ENCODE data around the gene ROBO1.

ROBO1 gene

GRCh38 chr3:79467721-79468120 is 300.1 kb downstream of the ROBO1 start:
- DNase-seq (ENCODE audit: low spot score), result no peak

DNA sequence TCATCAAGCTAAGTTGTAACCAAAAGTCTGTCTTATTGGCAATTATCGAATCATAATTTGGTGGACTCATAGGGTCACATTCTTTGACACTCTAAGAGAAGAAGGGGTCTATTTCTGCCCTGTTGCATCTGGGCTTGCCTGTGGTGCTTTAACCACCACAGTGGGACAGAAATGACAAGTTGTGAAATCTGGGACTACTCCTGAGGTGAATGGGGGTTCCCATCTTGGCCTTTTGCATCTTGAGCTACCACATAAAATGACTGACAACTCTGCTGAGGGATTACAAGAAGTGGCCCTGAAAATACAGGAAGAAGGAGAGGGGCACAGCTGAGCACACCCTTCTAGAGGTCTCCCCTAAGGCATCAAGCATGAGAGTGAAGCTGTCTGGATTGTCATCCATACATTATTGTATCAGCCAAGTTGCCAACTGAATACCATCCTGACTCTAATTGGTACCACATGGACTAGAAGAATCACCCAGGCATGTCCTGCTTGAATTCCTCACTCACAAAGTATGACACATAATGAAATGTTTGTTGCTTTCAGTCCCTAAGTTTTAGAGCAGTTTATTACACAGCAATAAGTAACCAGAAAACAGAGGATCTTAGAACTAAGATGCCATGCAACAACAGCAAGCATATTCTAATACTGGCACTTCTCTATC is 306.5 kb downstream of the ROBO1 start:
- DNase-seq (ENCODE audit: low spot score), result no peak

- no peak for DNase-seq (ENCODE audit: low spot score)
Measured at GRCh38 chr3:79453600-79453999, 314.2 kb downstream of the ROBO1 start.

- no peak for DNase-seq (ENCODE audit: low spot score)
Measured at GRCh38 chr3:79436387-79436786, 331.4 kb downstream of the ROBO1 start.

GRCh38 chr3:79427081-79427480 is 340.7 kb downstream of the ROBO1 start:
- DNase-seq (ENCODE audit: low spot score), result no peak

DNA sequence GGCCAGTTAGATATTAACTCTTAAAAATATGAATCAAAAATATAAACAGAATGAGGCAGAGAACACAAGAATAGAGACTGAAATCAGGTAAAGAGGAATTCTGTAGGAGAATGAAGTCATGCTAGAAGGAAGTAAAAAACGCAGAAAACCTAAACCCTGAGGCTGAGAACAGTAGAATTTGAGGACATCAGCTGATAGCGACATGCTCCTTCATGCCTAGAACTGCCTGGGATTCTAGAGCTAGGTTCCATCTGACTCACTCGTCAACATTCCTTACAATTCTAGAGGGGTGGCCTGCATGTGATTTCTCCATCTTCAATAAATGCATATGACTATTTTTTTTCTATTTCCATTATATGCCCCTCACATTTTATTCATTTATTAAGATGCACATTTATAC is 343.0 kb downstream of the ROBO1 start:
- DNase-seq (ENCODE audit: low spot score), result no peak

DNA sequence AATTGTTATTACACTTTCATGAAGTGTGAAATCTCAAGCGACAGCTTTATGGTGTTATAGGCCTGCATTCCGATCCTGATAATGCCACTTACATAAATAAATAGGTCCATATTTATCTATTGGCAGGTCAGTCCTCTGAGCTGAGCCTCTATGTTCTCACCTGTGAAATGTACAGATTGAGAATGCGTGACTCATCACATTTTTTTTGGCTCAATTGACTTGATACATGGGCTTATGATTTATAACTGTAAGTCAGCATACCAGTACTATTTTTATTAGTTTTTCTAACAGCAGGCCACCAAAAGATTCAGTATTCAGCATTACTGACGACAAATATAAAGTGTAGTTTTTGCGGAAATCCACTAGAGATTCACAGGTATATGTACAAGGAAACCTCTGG is 344.4 kb downstream of the ROBO1 start:
- DNase-seq (ENCODE audit: low spot score), result no peak

DNA sequence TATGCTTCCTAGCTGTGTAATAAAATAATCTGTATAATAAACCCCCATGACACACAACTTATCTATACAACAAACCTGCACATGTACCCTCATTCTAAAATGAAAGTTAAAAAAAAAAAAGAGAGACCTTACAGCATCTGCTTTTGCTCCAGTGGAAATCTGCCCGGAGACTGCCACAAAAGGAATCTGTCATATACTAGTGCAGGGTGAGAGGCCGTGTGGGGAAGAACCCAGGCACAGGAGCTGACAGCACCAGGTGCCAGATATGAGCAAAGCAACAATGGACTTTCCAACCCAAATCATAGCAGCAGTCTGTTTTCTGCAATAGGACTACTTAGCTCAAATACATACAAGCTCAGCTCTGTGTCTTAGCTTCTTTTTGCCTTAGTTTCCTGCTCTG is 346.5 kb downstream of the ROBO1 start:
- no peak for DNase-seq (ENCODE audit: low spot score)

DNA sequence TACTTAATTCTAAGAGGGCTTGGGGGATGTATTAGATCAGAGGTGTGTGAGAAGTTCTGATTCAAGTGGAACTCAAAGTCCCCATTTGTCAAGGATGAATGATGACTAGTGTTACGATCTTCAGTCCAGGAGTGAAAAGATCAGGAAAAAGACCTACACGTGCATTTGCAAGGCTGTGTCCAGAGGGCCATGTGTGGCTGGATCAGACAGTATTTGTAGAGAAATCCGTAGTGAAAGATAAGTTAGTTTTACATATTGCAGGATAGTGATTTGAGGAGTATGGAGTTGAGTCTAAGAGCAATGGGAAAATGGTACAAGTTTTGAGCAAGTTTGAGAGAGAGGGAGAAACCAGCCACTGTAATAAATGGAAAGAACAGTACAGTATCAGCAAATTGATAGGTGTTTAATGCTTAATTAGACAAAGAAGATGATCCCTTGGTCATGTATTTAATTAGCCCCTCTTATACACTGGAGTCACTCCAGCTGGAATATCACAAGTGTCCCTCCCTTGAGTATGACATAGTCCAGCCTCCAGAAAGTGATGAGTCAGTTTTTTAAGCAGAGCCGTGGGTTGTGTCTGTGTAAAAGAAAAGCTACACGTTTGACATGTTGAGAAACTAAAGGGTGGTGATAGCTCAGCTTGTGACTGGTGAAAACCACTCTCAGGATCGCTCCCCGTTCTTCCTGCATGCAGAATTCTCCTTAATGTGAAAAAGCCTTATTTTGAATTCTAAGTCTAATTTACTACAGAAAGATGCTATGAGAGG is 348.8 kb downstream of the ROBO1 start:
- no peak for DNase-seq (ENCODE audit: low spot score)

DNA sequence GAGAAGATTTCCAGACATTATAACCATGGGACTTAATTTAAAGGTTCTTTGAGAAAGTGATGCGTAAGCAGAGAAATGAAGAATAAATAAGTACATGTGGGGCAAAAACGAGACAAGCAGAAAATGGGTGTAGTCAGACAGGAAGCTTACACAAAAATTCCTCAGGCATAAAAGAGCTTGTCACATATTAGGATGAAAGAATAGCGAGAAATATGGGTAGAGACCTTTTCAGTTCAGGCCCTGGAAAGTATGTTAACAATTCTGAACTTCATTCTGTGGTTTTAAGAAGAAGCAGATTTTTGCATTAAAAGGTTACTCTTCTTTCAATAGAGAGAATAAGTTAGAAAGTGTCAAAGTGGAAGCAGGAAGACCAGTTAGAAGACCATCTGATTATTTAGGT is 352.4 kb downstream of the ROBO1 start:
- DNase-seq (ENCODE audit: low spot score), result no peak

DNA sequence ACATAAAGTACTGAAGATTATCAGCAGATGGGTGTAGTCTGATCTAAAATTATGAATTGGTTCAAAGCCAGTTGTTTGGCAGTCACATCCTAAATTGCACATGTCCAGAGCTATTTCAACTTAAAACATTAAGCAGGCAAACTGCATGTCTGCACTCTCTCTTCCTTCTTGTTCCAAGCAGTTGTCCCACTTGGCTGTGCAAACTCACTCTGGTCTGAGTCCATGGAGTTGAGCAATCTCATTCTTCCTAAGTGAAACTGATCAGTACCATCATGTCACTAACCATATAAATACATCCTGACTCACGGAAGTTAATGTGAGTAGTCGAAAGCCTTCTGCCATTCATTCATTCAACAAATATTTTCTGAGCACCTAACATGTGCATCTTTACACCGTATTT is 353.0 kb downstream of the ROBO1 start:
- DNase-seq (ENCODE audit: low spot score), result no peak

- DNase-seq (ENCODE audit: low spot score), result no peak
Measured at GRCh38 chr3:79414035-79414434, 353.8 kb downstream of the ROBO1 start.

GRCh38 chr3:79412537-79412936 is 355.3 kb downstream of the ROBO1 start:
- no peak for DNase-seq (ENCODE audit: low spot score)

GRCh38 chr3:79410617-79411016 is 357.2 kb downstream of the ROBO1 start:
- DNase-seq (ENCODE audit: low spot score), result no peak

- DNase-seq (ENCODE audit: low spot score), result no peak
Measured at GRCh38 chr3:79410136-79410535, 357.7 kb downstream of the ROBO1 start.

GRCh38 chr3:79406175-79406574 is 361.6 kb downstream of the ROBO1 start:
- no peak for DNase-seq (ENCODE audit: low spot score)

DNA sequence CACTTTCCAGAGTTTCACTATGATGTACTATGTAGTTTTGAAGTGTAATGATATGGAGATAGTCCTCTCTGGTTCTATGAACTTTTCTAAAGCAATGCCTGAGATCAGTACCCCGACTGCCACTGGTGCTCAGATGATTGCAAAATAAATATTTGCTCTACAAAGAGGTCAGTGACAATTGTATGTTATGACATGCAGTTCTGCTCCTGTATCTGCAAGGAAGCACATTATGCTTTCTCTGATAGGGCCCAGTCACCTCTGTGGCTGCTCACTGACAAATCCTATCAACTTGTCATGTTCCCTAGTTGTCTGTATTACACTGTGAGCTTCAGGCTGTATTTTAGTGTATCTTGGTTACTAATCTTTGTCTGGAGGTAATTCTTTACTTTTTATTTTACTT is 362.6 kb downstream of the ROBO1 start:
- no peak for DNase-seq (ENCODE audit: low spot score)

- DNase-seq (ENCODE audit: low spot score), result no peak
Measured at GRCh38 chr3:79396595-79396994, 371.2 kb downstream of the ROBO1 start.

DNA sequence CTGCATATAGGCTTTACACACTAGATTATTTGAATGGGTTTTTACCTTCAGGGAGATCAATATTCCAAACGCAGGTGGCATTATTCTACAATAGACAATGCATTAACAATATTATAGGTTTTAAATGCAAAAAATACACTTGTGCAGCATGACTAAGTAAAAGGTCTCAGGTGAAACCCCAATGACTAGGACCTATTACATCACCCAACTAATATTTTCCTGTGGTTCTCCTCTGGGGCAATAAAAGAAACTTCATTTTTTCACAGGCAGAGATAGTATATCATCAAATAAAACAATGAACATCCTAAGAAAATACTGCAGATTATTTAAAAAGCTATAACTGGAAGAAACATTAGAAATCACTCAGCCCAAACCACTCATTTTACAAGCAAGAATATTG is 375.3 kb downstream of the ROBO1 start:
- DNase-seq (ENCODE audit: low spot score), result no peak

DNA sequence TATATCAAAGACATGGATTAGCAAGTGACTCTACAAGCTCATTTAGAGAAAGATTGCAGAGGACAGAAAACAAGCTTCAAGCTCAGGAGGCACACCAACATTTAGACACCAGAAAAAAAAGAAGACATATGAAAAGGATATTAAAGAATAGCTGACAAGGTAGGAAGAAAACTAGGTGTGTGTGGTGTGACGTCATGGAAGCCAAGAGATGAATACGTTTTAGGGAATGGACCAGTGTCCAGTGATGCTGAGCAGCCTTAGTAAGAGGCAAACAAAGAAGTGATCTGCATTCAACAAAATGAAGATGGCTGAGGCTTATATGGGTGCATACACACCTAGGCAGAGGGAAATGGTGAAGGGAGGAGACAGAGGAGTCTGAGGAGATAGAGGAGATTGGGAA is 377.4 kb downstream of the ROBO1 start:
- no peak for DNase-seq (ENCODE audit: low spot score)

DNA sequence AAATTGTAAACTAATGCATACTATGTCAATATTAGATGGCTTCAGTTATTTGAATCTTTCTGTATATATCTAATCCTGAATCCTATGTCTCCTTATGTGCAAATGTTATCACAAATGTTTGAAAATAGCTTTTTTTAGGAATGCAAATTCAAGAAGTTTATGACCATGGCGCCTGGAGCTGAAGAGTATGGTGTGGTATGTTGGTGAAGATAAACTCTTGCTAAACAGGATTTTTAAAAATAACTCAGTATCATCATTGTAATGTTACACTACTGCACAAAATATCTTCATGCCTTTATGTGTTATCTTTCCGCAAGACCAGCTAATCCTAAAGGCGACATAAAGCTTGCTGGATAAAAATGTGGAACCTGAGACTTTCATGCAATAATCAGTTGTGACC is 382.6 kb downstream of the ROBO1 start:
- no peak for DNase-seq (ENCODE audit: low spot score)

GRCh38 chr3:79383402-79384012 is 384.3 kb downstream of the ROBO1 start:
- peak; percentile 19 for DNase-seq (ENCODE audit: low spot score)

DNA sequence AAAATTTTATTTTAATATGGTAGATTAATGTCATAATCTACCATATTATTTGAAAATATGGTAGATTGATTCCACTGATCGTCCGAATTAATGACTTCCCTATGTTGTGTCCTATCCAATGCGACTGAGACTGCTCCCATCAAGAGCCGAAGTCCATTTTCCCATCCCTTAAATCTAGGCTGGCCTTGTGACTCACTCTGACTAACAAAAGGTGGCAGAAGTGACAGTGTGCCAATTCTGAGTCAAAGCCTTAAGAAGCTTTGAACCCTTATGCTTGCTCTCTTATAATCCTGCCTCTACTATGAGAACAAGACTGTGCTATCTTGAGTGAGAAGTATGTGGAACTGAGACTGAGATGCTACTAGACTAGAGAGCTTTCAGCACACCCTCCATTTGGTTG is 387.2 kb downstream of the ROBO1 start:
- DNase-seq (ENCODE audit: low spot score), result no peak

DNA sequence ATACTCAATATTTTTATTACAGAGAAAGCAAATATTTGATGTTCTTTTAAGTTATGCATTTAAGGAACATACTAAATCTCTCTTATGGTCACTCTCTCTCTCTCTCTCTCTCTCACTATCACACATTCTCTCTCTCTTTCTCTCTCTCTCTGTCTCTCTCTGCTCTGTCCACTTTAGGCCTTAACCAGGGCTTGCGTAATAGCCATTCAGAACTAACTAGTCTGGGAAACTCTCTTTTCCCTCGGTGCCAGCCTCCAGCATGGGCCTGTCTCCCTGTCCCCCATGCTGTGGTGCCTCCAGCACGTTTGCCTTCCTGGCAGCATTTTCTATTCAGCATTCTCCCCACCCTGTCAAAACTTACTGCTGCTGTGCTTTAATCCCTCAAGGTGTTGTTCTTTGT is 389.7 kb downstream of the ROBO1 start:
- no peak for DNase-seq (ENCODE audit: low spot score)

All from kidney capillary endothelial cell (primary cell).